Mesendoderm (in vitro differentiated cells): ENCODE measurements around the gene UBR3.

Source experiments
- DNase-seq: peaks from one replicate; pipeline ENCODE4 v3.0.0; 2013
- H2AK5ac ChIP-seq: 2 replicates; pipeline ENCODE4 v1.6.1; 2013; ENCODE audit warnings: low read length, inconsistent platforms
- H2BK120ac ChIP-seq: 2 replicates; pipeline ENCODE4 v1.6.1; 2013; ENCODE audit warnings: low read depth, mild to moderate bottlenecking, low read length, moderate library complexity, mixed read lengths
- H2BK15ac ChIP-seq: replicated peaks from 2 replicates; pipeline ENCODE4 v1.6.1; 2013; ENCODE audit warnings: low read depth, mild to moderate bottlenecking, moderate library complexity
- H2BK5ac ChIP-seq: 2 replicates; pipeline ENCODE4 v1.6.1; 2013; ENCODE audit warnings: low read length, inconsistent platforms
- H3K18ac ChIP-seq: 2 replicates; pipeline ENCODE4 v1.6.1; 2013; ENCODE audit warnings: mild to moderate bottlenecking, low read length, mixed read lengths
- H3K23ac ChIP-seq: one replicate; pipeline ENCODE4 v1.6.1; 2013; ENCODE audit warnings: low read length
- H3K27ac ChIP-seq: 2 replicates; pipeline ENCODE4 v1.5.1; 2013; ENCODE audit warnings: low read depth, mild to moderate bottlenecking, inconsistent platforms, low read length, moderate library complexity
- H3K27me3 ChIP-seq: 2 replicates; pipeline ENCODE4 v1.6.1; 2013; ENCODE audit warnings: low read length, control low read depth, mild to moderate bottlenecking, inconsistent platforms; ENCODE audit not compliant: insufficient read depth, poor library complexity
- H3K36me3 ChIP-seq: 2 replicates; pipeline ENCODE4 v1.6.1; 2013; ENCODE audit warnings: low read length, inconsistent platforms; ENCODE audit not compliant: control insufficient read depth, insufficient read depth
- H3K4ac ChIP-seq: one replicate; pipeline ENCODE4 v1.6.1; 2013; ENCODE audit warnings: low read depth, mild to moderate bottlenecking, low read length, moderate library complexity
- H3K4me1 ChIP-seq: 2 replicates; pipeline ENCODE4 v1.6.1; 2013; ENCODE audit warnings: low read depth, low read length, inconsistent platforms; ENCODE audit not compliant: control insufficient read depth
- H3K4me2 ChIP-seq: 2 replicates; pipeline ENCODE4 v1.6.1; 2013; ENCODE audit warnings: low read length
- H3K4me3 ChIP-seq: 2 replicates; pipeline ENCODE4 v1.5.1; 2013; ENCODE audit warnings: mild to moderate bottlenecking, low read length
- H3K56ac ChIP-seq: one replicate; pipeline ENCODE4 v1.6.1; 2013; ENCODE audit warnings: low read length
- H3K79me1 ChIP-seq: 2 replicates; pipeline ENCODE4 v1.6.1; 2013; ENCODE audit warnings: low read length, inconsistent platforms
- H3K79me2 ChIP-seq: 2 replicates; pipeline ENCODE4 v1.6.1; 2013; ENCODE audit warnings: mild to moderate bottlenecking, low read length; ENCODE audit not compliant: control insufficient read depth, insufficient read depth
- H3K9ac ChIP-seq: 2 replicates; pipeline ENCODE4 v1.6.1; 2013; ENCODE audit warnings: low read length, inconsistent platforms
- H4K5ac ChIP-seq: one replicate; pipeline ENCODE4 v1.6.1; 2013; ENCODE audit warnings: low read length
- H4K8ac ChIP-seq: one replicate; pipeline ENCODE4 v1.6.1; 2013; ENCODE audit warnings: low read depth, mild to moderate bottlenecking, control low read depth, low read length, moderate library complexity
- WGBS: extraction: QIAGEN DNeasy Blood & Tissue Kit; methylation state at CpG from one replicate; pipeline ENCODE4 v1.1.7; 2013; ENCODE audit warnings: low lambda C conversion rate, missing lambda C conversion rate; ENCODE audit not compliant: insufficient coverage; ENCODE audit errors: extremely low coverage; 5-methylcytosine and 5-hydroxymethylcytosine counted together

Gene UBR3

DNA sequence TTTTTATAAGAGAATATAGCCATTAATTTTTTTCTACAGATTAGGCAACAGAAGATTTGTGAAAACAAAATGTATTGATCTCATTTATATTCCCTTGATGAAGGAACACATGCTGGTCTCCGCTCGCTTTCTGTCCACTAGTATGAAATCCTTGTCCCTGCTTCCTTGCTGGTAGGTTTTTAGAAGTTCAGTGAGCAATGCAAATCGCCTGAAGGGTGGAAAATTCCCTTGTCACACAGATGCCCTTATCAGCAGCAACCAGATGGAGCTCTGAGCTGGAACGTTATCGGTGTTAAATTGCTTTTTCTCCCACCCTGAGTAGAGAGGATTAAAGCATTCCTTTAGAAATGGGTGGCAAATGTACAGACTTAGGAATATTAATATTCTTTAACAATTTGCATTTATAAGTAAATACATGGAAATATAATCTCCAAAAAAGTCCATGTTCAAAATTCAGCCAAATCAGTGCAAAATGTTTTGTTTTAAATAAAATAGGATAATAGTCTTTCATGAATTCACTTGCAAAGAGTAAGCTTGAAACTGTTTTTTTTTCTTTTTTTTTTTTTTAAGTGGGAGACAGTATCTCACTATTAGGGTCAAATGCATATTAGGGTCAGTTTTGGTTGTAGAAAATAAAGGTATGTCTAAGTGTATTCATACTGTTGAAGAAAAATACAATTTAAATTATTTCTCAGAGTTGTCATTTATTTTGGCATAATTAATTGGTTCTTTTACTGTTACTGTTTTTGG is 186.7 kb downstream of the UBR3 start:
- Histone ChIP-seq H3K27ac (no peak overlapping the region), H3K18ac (no peak overlapping the region), H3K4ac (no peak overlapping the region), H3K4me3 (no peak overlapping the region), H3K23ac (no peak overlapping the region), H3K56ac (no peak overlapping the region), H3K9ac (no peak overlapping the region), H2BK120ac (no peak overlapping the region), H2BK15ac (no peak overlapping the region), H3K36me3 (no peaks in the 10 kb centered on the region), H4K5ac (no peak overlapping the region), H3K79me2 (no peaks in the 10 kb centered on the region), H2BK5ac (no peak overlapping the region), H2AK5ac (no peak overlapping the region), H3K4me1 (no peaks in the 10 kb centered on the region), H3K27me3 (no peaks in the 10 kb centered on the region), H3K4me2 (no peak overlapping the region), H4K8ac (no peak overlapping the region), H3K79me1 (no peaks in the 10 kb centered on the region)
- WGBS: no CpG with 5 or more reads among the region's 5 CpGs
- DNase-seq: peak; percentile 96

DNA sequence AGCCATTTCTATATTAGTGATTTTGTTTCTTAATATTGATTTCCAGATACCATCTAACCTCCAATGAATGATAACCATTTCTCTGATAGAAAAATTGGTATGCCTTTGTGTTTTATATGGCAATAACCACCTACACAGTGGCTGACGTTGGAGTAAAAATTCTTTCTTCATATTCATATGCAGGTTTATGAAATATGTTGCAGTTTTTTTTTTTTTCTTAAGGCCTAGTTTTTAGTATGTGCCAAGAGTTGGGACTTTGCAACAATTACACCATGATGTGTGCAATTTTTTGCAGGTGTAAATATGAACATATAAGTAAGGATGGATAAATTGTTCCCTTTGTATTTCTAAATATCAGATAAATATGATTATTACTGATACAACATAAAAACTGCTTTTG is 187.5 kb downstream of the UBR3 start:
- no peak for DNase-seq
- no peak overlapping the region for H2BK15ac ChIP-seq
- H3K4me3 ChIP-seq: no peak overlapping the region
- H3K4ac ChIP-seq: no peak overlapping the region
- no peak overlapping the region for H3K9ac ChIP-seq
- no peak overlapping the region for H2AK5ac ChIP-seq
- H3K79me1 ChIP-seq: no peaks in the 10 kb centered on the region
- H3K27me3 ChIP-seq: no peaks in the 10 kb centered on the region
- no peaks in the 10 kb centered on the region for H3K4me1 ChIP-seq
- H3K27ac ChIP-seq: no peak overlapping the region
- H3K4me2 ChIP-seq: no peak overlapping the region
- H3K79me2 ChIP-seq: no peaks in the 10 kb centered on the region
- no peaks in the 10 kb centered on the region for H3K36me3 ChIP-seq
- no peak overlapping the region for H4K8ac ChIP-seq
- no CpG with 5 or more reads among the region's 1 CpG for WGBS
- no peak overlapping the region for H3K23ac ChIP-seq
- no peak overlapping the region for H2BK120ac ChIP-seq
- H3K18ac ChIP-seq: no peak overlapping the region
- H2BK5ac ChIP-seq: no peak overlapping the region
- no peak overlapping the region for H4K5ac ChIP-seq
- H3K56ac ChIP-seq: no peak overlapping the region

DNA sequence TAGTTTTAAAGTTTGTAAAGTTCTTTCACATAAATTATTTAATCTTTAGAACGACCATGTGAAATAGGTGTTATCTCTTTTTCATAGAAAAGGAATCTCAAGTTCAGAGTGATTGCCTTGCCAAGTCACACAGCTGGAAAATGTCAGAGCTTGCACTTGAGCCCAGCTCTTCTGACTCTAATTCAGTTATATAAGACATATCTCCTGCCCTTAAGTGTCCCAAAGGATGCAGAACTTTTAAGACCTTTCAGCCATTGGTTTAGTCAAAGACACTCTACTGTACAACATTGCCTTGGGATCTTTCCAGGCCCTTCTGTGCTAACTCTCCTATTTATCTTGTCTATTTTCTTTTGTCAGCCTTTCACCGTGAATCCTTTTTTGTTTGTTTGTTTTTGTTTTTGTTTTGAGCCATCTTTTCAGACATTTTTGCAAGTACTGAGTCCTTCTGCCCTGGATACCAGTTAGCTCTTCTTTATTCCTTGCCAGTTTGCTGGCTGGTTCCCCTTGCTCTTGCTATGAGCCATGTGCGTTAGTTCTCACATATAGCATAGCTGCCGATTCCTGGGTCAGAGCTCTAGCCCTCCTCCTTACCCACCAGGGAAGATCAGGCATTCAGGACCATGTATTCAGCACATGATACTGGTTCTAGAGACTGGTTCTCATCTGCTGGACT is 190.7 kb downstream of the UBR3 start:
- Histone ChIP-seq H4K8ac (no peak overlapping the region), H3K79me1 (no peaks in the 10 kb centered on the region), H3K4me2 (no peak overlapping the region), H4K5ac (no peak overlapping the region), H3K4me1 (peaks cover 13% of the 10 kb centered on the region), H3K4ac (no peak overlapping the region), H3K23ac (no peak overlapping the region), H3K27ac (no peak overlapping the region), H2BK120ac (no peak overlapping the region), H3K36me3 (no peaks in the 10 kb centered on the region), H2BK5ac (no peak overlapping the region), H2BK15ac (no peak overlapping the region), H3K4me3 (no peak overlapping the region), H3K18ac (no peak overlapping the region), H3K56ac (no peak overlapping the region), H2AK5ac (no peak overlapping the region), H3K79me2 (no peaks in the 10 kb centered on the region), H3K27me3 (no peaks in the 10 kb centered on the region), H3K9ac (no peak overlapping the region)
- DNase-seq: no peak
- no CpG with 5 or more reads among the region's 4 CpGs for WGBS

DNA sequence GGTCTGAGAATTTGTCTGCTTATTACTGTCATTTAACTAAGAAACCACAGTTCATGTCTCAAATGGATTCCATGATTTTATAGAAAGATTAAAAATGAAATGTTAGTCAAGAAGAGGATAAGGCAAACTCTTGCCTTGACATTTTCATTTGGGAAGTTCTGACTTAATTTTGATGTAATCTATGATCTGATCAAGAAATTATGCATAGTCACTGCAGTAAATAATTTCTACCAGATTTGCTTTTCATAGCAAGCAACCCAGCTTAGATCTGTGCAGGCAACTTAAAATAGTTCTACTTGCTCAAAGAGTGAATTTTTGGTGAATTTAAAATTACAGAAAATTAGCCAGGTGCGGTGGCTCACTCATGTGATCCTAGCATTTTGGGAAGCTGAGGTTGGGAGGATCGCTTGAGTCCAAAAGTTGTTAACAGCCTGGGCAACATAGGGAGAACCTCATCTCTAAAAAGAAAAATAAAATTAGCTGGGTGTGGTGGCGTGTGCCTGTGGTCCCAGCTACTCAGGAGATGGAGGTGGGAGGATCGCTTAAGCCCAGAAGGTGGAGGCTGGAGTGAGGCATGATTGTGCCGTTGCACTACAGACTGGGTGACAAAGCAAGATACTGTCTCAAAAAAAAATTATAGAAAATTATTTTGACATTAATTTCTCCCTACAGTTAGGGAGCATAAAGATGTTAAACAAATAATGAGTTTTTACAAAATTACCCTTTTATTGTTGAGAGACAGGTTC is 192.0 kb downstream of the UBR3 start:
- Histone ChIP-seq H2BK15ac (no peak overlapping the region), H3K36me3 (no peaks in the 10 kb centered on the region), H4K8ac (no peak overlapping the region), H2BK120ac (no peak overlapping the region), H3K4me2 (no peak overlapping the region), H2AK5ac (no peak overlapping the region), H3K4ac (no peak overlapping the region), H4K5ac (no peak overlapping the region), H3K23ac (no peak overlapping the region), H3K27ac (no peak overlapping the region), H3K4me1 (peaks cover 13% of the 10 kb centered on the region), H3K27me3 (no peaks in the 10 kb centered on the region), H3K79me1 (no peaks in the 10 kb centered on the region), H2BK5ac (no peak overlapping the region), H3K79me2 (no peaks in the 10 kb centered on the region), H3K4me3 (no peak overlapping the region), H3K9ac (no peak overlapping the region), H3K56ac (no peak overlapping the region), H3K18ac (no peak overlapping the region)
- no CpG with 5 or more reads among the region's 5 CpGs for WGBS
- no peak for DNase-seq

DNA sequence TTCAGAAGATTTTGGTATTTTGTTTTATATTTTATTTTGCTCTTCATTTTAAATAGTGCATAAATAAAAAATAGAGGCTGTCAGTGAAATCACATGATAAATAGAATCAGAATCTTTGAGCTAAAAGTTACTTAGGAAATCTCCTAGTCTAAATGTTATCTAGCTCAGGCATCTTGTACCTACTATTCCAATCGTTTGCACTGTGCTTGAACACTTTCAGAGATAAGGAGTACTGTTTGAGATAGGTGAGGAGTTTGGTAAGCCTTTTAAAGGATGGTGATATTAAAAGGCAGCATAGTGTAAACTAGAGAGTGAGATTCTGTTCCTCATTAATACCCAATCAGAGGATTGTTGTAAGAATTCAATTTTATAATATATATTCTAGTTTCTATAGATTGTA is 193.5 kb downstream of the UBR3 start:
- H2BK15ac ChIP-seq: no peak overlapping the region
- H4K5ac ChIP-seq: no peak overlapping the region
- no peak overlapping the region for H4K8ac ChIP-seq
- no peaks in the 10 kb centered on the region for H3K36me3 ChIP-seq
- H3K56ac ChIP-seq: no peak overlapping the region
- no peak overlapping the region for H3K27ac ChIP-seq
- no peaks in the 10 kb centered on the region for H3K79me2 ChIP-seq
- H3K18ac ChIP-seq: no peak overlapping the region
- no peak overlapping the region for H3K23ac ChIP-seq
- DNase-seq: peak; percentile 71
- H3K79me1 ChIP-seq: no peaks in the 10 kb centered on the region
- H3K4ac ChIP-seq: no peak overlapping the region
- no peak overlapping the region for H2BK120ac ChIP-seq
- no CpG with 5 or more reads among the region's 1 CpG for WGBS
- H3K4me2 ChIP-seq: no peak overlapping the region
- no peak overlapping the region for H3K9ac ChIP-seq
- H3K4me1 ChIP-seq: peaks cover 13% of the 10 kb centered on the region
- H2BK5ac ChIP-seq: no peak overlapping the region
- H3K4me3 ChIP-seq: no peak overlapping the region
- no peak overlapping the region for H2AK5ac ChIP-seq
- no peaks in the 10 kb centered on the region for H3K27me3 ChIP-seq
